Embryonic facial prominence (tissue), 1 donor: ENCODE results near the gene MBD4.

Source experiments
- DNase-seq: peaks from one replicate; pipeline ENCODE4 v3.0.0-alpha.2; 2016; ENCODE audit errors: extremely low spot score

Gene MBD4

DNA sequence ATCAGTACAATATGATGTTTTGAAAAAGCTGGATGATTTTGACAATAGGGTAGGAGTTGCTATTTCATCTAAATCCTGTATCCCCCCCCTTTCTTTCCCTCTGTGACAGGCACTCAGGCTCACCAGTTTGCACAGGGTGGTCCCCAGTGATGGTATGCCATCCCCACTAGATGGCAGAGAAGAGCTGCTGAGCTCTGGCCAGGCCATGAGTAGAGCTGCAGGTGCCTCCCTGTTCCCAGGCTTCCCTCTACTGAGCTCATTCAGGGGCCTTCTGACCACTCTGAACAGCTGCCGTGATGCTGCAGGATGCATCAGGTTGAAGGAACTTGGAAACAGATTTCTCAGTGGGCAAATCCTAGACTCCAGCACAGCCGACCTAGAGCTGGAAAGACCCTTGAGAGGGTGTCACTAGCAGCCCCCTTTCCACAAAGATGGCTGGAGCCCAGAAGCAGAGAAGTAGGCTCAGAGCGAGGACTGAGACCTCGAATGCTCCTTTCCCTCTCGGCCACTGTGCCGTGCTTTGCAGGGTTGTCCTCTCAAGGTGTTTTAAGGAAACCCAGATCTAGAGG is 56.4 kb downstream of the MBD4 start:
- DNase-seq: peak; percentile 18

DNA sequence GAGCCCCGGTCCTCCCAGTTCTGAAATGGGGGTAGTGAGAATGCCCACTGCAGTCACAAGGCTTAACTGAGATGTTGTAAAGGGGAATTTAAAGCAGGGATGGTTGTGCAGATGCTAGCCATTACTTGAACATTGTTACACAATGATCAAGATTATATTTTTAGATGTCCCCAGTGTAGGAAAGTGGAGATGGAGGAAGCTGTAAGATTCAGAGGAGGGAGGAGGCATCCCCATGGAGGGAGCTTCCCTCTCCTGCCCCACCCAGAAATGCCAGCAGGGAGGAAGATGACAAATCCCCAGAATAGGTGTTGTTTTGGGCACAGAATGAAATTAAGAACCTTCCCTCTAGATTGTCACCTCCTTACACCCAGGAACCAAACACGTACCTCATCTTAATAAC is 57.4 kb downstream of the MBD4 start:
- DNase-seq: no peak
